ENCODE measurements around the gene RAPGEF5. TPM values are rescaled to one million over a fixed set of nuclear protein-coding genes. Genes with fewer than 3 reads are reported as not detected.
A peak's percentile ranks its signal among the peaks of the same experiment; 100 is the strongest.

The RAPGEF5 gene
- total RNA-seq, 2 donors from 2014 or later = 19.4 to 32.5 TPM

DNA sequence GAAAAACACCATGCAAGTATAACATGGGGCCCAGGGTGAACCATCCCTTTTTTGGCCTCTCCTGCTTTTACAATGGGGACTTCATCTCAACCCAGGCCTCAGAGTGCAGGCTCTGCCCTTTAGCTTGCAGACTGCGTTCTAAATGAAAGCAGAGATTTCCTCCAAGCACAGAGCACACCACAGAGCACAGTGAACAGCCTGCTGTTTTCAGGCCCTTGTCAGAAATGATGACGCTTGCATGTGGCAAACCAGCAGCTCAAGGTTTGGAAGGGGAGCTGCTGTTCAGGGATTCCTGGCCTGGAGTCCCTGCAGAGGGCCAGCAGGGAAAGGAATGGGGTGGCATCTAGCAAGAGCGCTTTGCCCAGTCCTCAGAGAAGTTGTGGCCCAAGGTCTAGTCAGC, 243.9 kb downstream of the RAPGEF5 start:
- DNase-seq (ENCODE audit: low spot score) = no peak
- H3K9me3 ChIP-seq = no peaks in the 10 kb centered on the region
- no peak overlapping the region for H3K27ac ChIP-seq
- peaks cover 0 to 6% of the 10 kb centered on the region in 2 donors for H3K4me1 ChIP-seq
- H3K36me3 ChIP-seq = peaks cover 8% of the 10 kb centered on the region
- H3K4me3 ChIP-seq = no peak overlapping the region
- TF ChIP-seq, protein P1, sequence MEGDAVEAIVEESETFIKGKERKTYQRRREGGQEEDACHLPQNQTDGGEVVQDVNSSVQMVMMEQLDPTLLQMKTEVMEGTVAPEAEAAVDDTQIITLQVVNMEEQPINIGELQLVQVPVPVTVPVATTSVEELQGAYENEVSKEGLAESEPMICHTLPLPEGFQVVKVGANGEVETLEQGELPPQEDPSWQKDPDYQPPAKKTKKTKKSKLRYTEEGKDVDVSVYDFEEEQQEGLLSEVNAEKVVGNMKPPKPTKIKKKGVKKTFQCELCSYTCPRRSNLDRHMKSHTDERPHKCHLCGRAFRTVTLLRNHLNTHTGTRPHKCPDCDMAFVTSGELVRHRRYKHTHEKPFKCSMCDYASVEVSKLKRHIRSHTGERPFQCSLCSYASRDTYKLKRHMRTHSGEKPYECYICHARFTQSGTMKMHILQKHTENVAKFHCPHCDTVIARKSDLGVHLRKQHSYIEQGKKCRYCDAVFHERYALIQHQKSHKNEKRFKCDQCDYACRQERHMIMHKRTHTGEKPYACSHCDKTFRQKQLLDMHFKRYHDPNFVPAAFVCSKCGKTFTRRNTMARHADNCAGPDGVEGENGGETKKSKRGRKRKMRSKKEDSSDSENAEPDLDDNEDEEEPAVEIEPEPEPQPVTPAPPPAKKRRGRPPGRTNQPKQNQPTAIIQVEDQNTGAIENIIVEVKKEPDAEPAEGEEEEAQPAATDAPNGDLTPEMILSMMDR (IDR thresholded peaks at IDR 0.05) = no peak
- no peaks in the 10 kb centered on the region for H3K27me3 ChIP-seq

DNA sequence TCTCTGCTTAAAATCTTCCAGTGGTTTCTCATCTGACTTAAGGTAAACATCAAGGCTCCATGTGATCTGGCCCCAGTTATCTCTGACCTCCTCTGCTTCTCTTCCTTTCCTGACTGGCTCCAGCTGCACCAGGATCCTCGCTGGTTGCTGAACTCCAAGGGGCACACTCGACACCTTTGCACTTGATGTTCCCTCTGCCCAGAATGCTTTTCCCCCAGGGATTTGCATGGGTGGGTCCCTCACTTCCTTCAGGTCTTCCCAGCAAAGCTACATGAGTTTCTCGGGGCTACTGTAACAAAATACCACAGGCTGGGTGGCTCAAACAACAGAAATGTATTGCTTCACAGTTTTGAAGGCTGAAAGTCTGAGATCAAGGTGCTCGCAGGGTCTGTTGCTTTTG, 245.3 kb downstream of the RAPGEF5 start:
- no peaks in the 10 kb centered on the region for H3K9me3 ChIP-seq
- no peak overlapping the region for H3K27ac ChIP-seq
- TF ChIP-seq, protein P1 (IDR thresholded peaks at IDR 0.05) = no peak

DNA sequence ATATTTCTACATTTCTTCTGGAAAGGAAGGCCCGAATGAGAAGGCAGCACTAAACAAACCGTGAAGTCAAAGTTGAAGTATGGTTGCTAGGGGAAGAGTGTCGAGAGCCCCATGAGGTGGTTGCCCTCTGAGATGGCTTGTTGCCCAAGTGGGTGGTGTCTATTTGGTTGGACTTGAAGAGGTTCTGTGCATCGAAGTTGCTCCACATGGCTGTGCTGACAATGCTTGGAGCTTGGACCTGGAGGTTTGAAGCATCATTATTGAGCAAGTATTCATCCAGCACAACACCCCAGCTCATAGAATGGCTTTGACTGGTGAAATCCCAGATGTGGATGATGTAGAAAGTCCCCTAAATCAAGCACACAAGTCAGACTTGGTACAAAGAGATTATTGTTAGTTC, 246.1 kb downstream of the RAPGEF5 start:
- no peaks in the 10 kb centered on the region for H3K9me3 ChIP-seq
- no peak overlapping the region for H3K4me3 ChIP-seq
- no peaks in the 10 kb centered on the region for H3K36me3 ChIP-seq
- TF ChIP-seq, protein P1 (IDR thresholded peaks at IDR 0.05) = no peak
- H3K27me3 ChIP-seq = no peaks in the 10 kb centered on the region
- peaks cover 0 to 6% of the 10 kb centered on the region in 2 donors for H3K4me1 ChIP-seq
- no peak overlapping the region for H3K27ac ChIP-seq
- no peak for DNase-seq (ENCODE audit: low spot score)

More for the DNA sequence above, 245.3 kb downstream of the RAPGEF5 start:
- no peak for DNase-seq (ENCODE audit: low spot score)
- Histone ChIP-seq H3K4me3 (no peak overlapping the region), H3K4me1 (peaks cover 0 to 6% of the 10 kb centered on the region in 2 donors), H3K27me3 (no peaks in the 10 kb centered on the region), H3K36me3 (no peaks in the 10 kb centered on the region)

DNA sequence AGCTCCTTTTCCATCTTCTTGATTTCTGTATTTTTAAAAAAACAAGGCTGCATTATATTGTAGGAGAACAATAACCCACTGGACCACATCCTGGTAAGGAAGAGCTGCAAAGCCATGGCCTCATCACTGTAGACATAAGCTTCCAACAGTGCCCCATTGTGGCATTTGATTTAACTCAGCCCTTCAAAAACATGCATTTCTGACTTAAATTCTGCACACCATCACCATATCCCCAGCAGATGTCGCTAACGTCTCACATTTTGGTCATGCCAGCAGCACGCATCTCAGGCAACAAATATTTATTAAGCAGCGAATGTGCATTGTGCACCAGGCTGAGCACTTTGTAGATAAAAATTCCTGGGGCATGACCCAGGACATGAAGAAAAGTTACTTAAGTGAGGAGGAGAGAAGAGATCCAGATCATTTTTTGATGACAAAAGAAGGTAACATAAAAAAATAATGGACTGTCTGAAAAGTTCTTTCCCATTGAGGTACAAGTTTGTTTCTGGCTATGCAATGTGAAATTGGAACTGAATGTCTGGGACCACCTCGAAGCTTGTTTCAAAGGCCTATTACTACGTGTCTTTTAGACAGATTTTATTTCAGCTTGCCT, 246.6 kb downstream of the RAPGEF5 start:
- Histone ChIP-seq H3K36me3 (no peaks in the 10 kb centered on the region), H3K27ac (no peak overlapping the region), H3K4me1 (peaks cover 0 to 6% of the 10 kb centered on the region in 2 donors), H3K9me3 (no peaks in the 10 kb centered on the region), H3K4me3 (no peak overlapping the region), H3K27me3 (no peaks in the 10 kb centered on the region)
- TF ChIP-seq, protein P1 (IDR thresholded peaks at IDR 0.05) = peak; percentile 47 to 85
- DNase-seq (ENCODE audit: low spot score) = peak; percentile 78

DNA sequence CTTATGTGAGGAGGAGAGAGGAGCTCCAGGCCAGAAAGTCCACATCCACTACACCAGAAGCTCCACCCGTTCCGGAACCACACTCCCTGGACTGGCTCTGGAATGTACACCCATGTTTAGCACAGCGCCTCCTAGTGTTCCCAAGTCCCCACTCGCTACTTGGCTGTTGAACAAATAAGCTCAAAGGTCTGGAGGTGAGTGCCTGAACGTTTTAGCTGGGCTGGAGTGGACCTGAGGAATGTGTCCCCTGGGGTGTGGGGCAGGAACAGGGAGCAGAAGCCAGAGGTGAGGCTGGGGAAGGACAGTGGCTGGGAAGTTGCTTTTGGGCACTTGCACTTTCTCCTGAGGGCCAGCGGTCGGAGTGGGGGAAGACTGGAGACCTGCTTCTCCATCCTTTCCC, 247.2 kb downstream of the RAPGEF5 start:
- Histone ChIP-seq H3K9me3 (no peaks in the 10 kb centered on the region), H3K36me3 (no peaks in the 10 kb centered on the region), H3K27me3 (no peaks in the 10 kb centered on the region), H3K4me1 (peaks cover 0 to 6% of the 10 kb centered on the region in 2 donors), H3K4me3 (no peak overlapping the region), H3K27ac (no peak overlapping the region)
- no peak for DNase-seq (ENCODE audit: low spot score)
- TF ChIP-seq, protein P1 (IDR thresholded peaks at IDR 0.05) = no peak
